CD4-positive, alpha-beta T cell treated with Interleukin-1 beta for 1 hour (primary cell): Measurements from ENCODE around the gene METTL9.

ENCODE experiments used
- DNase-seq, 2 donors: peaks; one replicate each; pipeline ENCODE4 v3.0.0-alpha.2; 2020 to 2022

Gene METTL9

DNA sequence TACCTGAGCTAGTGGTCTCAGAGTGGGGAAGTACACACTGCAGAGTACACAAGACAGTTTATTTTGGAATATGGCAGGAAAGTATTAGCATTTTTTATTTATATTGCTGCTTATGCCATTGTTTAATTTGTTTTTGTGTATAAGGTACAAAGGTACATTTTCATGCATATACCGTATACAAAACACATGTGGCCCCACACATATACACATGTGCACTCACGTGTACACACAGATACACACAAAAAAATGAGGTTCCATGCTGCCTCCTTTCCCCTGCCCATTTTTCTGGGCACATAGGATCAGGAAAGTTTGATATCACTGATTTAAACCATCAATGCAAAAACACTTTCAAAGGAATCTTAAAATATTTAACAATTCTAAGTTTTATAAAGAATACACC, 40.1 kb downstream of the METTL9 start:
- DNase-seq, result no peak

- no peak for DNase-seq
Observed at GRCh38 chr16:21641916-21642315, 42.5 kb downstream of the METTL9 start.

- DNase-seq, result no peak
Observed at GRCh38 chr16:21642861-21643260, 43.5 kb downstream of the METTL9 start.

GRCh38 chr16:21643785-21644184, 44.4 kb downstream of the METTL9 start:
- no peak for DNase-seq

- DNase-seq, result no peak
Observed at GRCh38 chr16:21644674-21645073, 45.3 kb downstream of the METTL9 start.

- DNase-seq, result peak; percentile 20 to 65
Observed at GRCh38 chr16:21645261-21645721, 45.9 kb downstream of the METTL9 start.

- DNase-seq, result no peak
Observed at GRCh38 chr16:21646091-21646490, 46.7 kb downstream of the METTL9 start.

GRCh38 chr16:21646721-21647561, 47.6 kb downstream of the METTL9 start:
- DNase-seq, result peak; percentile 75 to 78

DNA sequence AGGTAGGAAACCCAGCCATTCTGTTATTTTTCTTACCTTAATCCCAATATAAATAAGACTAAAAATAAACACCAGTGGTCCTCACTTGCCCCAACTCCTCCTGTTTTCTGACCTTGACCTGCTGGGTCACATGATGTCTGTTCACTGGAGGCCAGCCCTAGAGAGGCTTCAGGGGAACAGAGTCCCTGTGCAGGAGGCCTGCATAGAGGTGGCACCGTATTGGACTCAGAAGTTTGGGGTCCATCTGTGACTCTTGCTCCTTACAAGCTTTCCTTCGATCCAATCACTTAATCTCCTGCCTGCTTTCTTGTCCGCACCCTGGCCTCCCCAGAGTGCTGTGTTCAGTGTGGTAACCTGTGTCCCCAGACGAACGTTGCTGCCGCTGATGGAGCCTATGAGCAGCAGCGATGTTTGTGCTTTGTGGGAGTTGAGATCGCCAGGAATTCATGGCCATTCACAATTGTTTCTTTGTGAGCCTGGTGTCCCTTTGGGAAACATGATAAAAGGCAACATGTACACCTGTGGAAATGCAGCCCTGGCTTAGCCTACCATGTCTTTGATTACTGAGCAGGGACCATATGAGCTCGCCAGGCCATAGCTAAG, 48.3 kb downstream of the METTL9 start:
- DNase-seq, result no peak

- DNase-seq, result peak in 1 of 2 donors; percentile 18
Observed at GRCh38 chr16:21649826-21650406, 50.5 kb downstream of the METTL9 start.

DNA sequence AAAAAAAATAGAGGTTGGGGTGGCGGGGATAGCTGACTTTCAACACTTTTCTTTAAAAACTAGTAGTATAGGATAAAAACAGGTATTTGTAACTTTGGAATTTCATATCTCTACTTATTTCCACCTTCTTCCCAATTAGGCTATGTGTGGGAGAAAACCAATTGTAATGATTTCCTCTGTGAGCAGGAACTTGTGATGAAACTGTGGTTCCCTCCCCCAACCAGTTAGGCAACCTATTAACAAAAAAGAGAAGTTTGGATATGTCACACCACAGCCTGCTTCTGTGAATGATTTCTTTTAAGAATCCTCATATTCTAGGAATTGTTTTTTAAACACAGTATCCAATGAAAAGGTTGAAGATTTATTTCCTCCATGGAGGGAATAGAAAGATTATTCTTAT, 51.1 kb downstream of the METTL9 start:
- peak in 1 of 2 donors; percentile 33 for DNase-seq

DNA sequence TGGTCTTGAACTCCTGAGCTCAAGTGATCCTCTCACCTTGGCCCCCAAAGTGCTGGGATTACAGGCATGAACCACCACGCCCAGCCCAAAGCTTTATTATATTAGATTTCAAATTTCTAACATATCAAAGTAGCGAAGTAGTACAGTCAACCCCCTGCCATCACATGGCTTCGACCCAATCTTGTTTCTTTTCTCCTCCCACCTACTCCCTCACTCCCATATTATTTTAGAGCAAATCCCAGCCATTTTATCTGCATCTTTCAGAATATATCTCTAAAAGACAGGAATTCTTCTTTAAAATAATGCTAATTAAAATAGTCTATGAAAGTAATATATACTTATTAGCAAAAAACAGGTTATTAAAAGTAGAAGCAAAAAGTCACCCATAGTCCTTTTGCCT, 52.1 kb downstream of the METTL9 start:
- no peak for DNase-seq

- DNase-seq, result peak in 1 of 2 donors; percentile 19
Observed at GRCh38 chr16:21652453-21652852, 53.1 kb downstream of the METTL9 start, which contains the start of gene IGSF6. Gene IGSF6, minus strand, starts transcription at chr16:21652608. Its CDS starts 10 bp downstream, at chr16:21652598.

GRCh38 chr16:21653571-21653970, 54.2 kb downstream of the METTL9 start:
- DNase-seq, result no peak

- DNase-seq, result no peak
Observed at GRCh38 chr16:21654466-21654865, 55.1 kb downstream of the METTL9 start.

DNA sequence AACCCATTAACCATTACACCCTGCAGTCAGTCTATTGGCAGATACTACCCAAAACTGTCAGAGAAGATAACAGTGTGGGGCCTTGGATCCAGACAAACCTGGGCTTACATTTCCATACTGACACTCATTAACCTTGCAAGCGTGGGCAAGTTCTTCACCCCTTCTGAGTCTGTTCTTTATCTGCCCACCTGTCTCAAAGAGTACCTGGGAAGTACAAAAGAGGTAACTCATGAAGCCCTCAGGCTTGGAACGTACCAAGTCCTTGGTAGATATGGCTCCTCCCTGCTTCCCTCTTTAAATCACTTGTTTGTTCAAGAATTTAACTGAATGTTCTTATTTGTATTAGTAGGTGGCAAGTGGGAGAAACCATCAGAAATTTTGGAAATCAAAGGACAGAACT, 55.5 kb downstream of the METTL9 start:
- DNase-seq, result no peak

- DNase-seq, result peak; percentile 37 to 72
Observed at GRCh38 chr16:21656795-21657768, 57.7 kb downstream of the METTL9 start.

- no peak for DNase-seq
Observed at GRCh38 chr16:21659124-21659523, 59.7 kb downstream of the METTL9 start.

DNA sequence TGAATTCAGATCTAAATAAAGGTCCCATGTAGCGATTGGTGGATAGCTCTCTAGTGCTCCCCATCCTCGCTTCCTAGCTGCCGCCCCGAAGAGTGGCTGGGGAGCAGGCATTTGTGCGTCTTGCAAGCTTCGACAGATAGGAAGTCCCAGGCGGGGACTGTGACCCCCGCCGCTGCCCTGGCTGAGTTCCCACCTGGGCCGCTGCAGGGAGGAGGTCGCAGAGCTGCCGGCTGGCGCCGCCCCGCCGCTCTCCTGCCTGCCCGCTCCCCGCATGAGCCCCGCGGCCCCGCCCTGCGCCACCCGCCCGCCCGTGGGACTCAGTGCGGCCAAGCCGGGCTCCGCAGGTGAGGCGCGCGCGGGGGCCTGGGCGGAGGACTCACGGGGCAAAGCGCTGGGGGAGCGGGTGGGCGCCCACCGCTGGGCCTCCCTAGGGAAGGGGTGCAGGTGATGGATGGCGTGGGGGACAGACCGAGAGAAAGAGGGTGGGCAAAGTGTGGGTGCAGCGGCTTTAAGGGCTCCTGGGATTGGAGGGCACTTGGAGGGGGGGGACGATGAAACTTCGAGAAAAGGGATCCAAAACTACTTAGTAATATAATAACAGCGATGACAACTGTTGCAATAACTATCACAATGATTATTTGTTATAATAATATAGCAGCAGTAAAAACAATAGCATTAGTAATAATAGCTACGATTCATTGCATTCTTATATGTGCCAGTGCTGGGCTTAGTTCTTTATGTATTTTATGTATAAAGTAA, 64.7 kb downstream of the METTL9 start, which contains the start of gene OTOA:
Gene OTOA (plus strand): TSS at position 80 of the 759 bp plus-strand sequence. CDS start 14,547 bp downstream, outside the sequence.
- DNase-seq, result peak in 1 of 2 donors; percentile 19

- DNase-seq, result no peak
Observed at GRCh38 chr16:21664801-21665492, 65.6 kb downstream of the METTL9 start.

DNA sequence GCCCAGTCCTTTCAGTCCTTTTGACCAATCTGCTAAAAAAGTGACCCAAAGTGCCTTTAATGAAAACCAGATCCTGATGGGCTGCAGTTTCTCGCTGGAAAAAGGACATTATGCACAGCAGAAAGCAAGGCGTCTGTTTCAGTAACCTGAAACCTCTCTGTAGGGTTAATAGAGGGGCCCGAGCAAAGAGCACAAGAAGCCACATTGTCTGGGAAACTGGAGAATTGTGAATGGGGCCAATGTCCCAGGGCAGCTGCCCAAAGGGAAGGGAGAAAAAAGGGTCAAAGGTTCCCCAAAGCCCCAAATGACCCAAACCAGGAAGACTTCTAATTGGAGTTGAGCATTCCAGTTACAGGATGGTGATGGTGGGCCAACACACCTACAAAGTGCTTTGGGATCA, 67.4 kb downstream of the METTL9 start:
- no peak for DNase-seq
